Measurements from ENCODE around the gene TSFM. TPM values are rescaled to one million over a fixed set of nuclear protein-coding genes. Genes with fewer than 3 reads are reported as not detected.
A peak's percentile ranks its signal among the peaks of the same experiment; 100 is the strongest.

TSFM gene
- total and polyA plus RNA-seq, 2 of the 13 experiments (the other 11 are each of a cell fraction or from before 2014, with no cell fraction given), result 29.8 to 68.3 TPM

GRCh38 chr12:57830393-57830792 is 47.8 kb downstream of the TSFM start:
- DNase-seq (ENCODE audit: low spot score) (no peak), ATAC-seq (no peak), FAIRE-seq (no peak)
- Histone ChIP-seq H3K36me3 (replicated peaks in 1 of 2; ENCODE audit: control insufficient read depth in 1 of 2, insufficient read depth in 2 of 2, low read length in 2 of 2) (peaks cover 28 to 49% of the 10 kb centered on the region in 2 experiments), H4K20me1 (ENCODE audit: insufficient read depth, low read length) (peaks cover 69% of the 10 kb centered on the region), H3K9ac (ENCODE audit: insufficient read depth, low read depth, low read length) (no peak overlapping the region), H3K4me3 (replicated peaks in 1 of 3; ENCODE audit: insufficient read depth in 1 of 3, low read depth in 2 of 3, low read length in 3 of 3) (no peak overlapping the region), H3K4me2 (ENCODE audit: low read depth, low read length) (no peak overlapping the region), H3K4me1 (ENCODE audit: insufficient read depth, low read length) (peaks cover 30% of the 10 kb centered on the region), H3K27ac (ENCODE audit: extremely low read length, insufficient read depth, low read length) (no peak overlapping the region), H3K9me3 (ENCODE audit: low read length) (no peaks in the 10 kb centered on the region), H3K79me2 (ENCODE audit: insufficient read depth, low read length) (peaks cover 53% of the 10 kb centered on the region), H3K27me3 (ENCODE audit: control insufficient read depth in 1 of 2, insufficient read depth in 2 of 2, low read length in 2 of 2) (no peaks in the 10 kb centered on the region), H2AFZ (ENCODE audit: low read length) (no peak overlapping the region)
- ChIA-PET POLR2A (no interaction called here), CTCF (ENCODE audit: low intra/inter-chr PET ratio, low total read pairs) (interaction anchor here (3.9 kb wide), 1 partner anchor 74 kb away, joined by 165 read pairs; no protein-coding TSS in a partner anchor)
- intact Hi-C loops (cut with micrococcal nuclease; ENCODE audit: unreplicated experiment) (loop anchor here (2.0 kb wide), 1 partner anchor 14 kb away; no protein-coding TSS in a partner anchor), in situ Hi-C loops (cut with HindIII; ENCODE audit: extremely low pct_ligation_motif_present, low pct_unique_long_range_greater_than_20kb) (no loop called here)
- WGBS (ENCODE audit: low lambda C conversion rate), result 93% methylated on average over 2 of the region's 2 CpGs
- no TSS peak for BruUV-seq (replicated peaks)
- TF ChIP-seq, protein P1, sequence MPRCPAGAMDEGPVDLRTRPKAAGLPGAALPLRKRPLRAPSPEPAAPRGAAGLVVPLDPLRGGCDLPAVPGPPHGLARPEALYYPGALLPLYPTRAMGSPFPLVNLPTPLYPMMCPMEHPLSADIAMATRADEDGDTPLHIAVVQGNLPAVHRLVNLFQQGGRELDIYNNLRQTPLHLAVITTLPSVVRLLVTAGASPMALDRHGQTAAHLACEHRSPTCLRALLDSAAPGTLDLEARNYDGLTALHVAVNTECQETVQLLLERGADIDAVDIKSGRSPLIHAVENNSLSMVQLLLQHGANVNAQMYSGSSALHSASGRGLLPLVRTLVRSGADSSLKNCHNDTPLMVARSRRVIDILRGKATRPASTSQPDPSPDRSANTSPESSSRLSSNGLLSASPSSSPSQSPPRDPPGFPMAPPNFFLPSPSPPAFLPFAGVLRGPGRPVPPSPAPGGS (CRISPR knock-in tag; IDR thresholded peaks at IDR 0.05), result no peak
- no peak for TF ChIP-seq KLF15 (CRISPR knock-in tag; IDR thresholded peaks at IDR 0.05; ENCODE audit: borderline replicate concordance)
- no peak for TF ChIP-seq ZNF557 (CRISPR knock-in tag; IDR thresholded peaks at IDR 0.05)
- no peak for TF ChIP-seq ZBTB42 (CRISPR knock-in tag; IDR thresholded peaks at IDR 0.05)
- TF ChIP-seq FOXP1 (IDR thresholded peaks at IDR 0.05), result peak; percentile 73
- no peak for TF ChIP-seq FOXP1 (CRISPR knock-in tag; IDR thresholded peaks at IDR 0.05)
- TF ChIP-seq ZNF574 (CRISPR knock-in tag; IDR thresholded peaks at IDR 0.05), result no peak
